ENCODE results near the gene RAB4B. TPM values are rescaled to one million over a fixed set of nuclear protein-coding genes. Genes with fewer than 3 reads are reported as not detected.
"Not testable (repeated sequence)": the region's sequence is repeated elsewhere in the genome, so short reads cannot be mapped to it uniquely, and the experiment has no call there.

The RAB4B gene
- total RNA-seq, 1 donor from 2014 or later, result 29.2 TPM

- no peak overlapping the region for H3K27ac Mint-ChIP-seq (ENCODE audit: unreplicated experiment)
- H3K4me3 Mint-ChIP-seq (ENCODE audit: unreplicated experiment), result peak overlapping the region; percentile 8
- H3K4me1 Mint-ChIP-seq (ENCODE audit: unreplicated experiment), result peaks cover 12% of the 10 kb centered on the region
- H3K36me3 Mint-ChIP-seq (ENCODE audit: low read depth, unreplicated experiment), result peaks cover 10% of the 10 kb centered on the region
- H3K27me3 Mint-ChIP-seq (ENCODE audit: unreplicated experiment), result peaks cover 9% of the 10 kb centered on the region
- no peaks in the 10 kb centered on the region for H3K9me3 Mint-ChIP-seq (ENCODE audit: unreplicated experiment)
- TF ChIP-seq CTCF (IDR thresholded peaks at IDR 0.05; ENCODE audit: unreplicated experiment), result no peak
- no peak for DNase-seq (ENCODE audit: low spot score)
These were observed 49.6 kb downstream of the RAB4B start for GRCh38 chr19:40827386-40828247.

GRCh38 chr19:40829205-40829604 is 51.2 kb downstream of the RAB4B start:
- H3K36me3 Mint-ChIP-seq (ENCODE audit: low read depth, unreplicated experiment), result peaks cover 10% of the 10 kb centered on the region
- H3K4me3 Mint-ChIP-seq (ENCODE audit: unreplicated experiment), result no peak overlapping the region
- DNase-seq (ENCODE audit: low spot score), result no peak
- H3K27me3 Mint-ChIP-seq (ENCODE audit: unreplicated experiment), result peaks cover 8% of the 10 kb centered on the region
- no peaks in the 10 kb centered on the region for H3K4me1 Mint-ChIP-seq (ENCODE audit: unreplicated experiment)
- H3K27ac Mint-ChIP-seq (ENCODE audit: unreplicated experiment), result no peak overlapping the region
- TF ChIP-seq CTCF (IDR thresholded peaks at IDR 0.05; ENCODE audit: unreplicated experiment), result no peak
- H3K9me3 Mint-ChIP-seq (ENCODE audit: unreplicated experiment), result no peaks in the 10 kb centered on the region

DNA sequence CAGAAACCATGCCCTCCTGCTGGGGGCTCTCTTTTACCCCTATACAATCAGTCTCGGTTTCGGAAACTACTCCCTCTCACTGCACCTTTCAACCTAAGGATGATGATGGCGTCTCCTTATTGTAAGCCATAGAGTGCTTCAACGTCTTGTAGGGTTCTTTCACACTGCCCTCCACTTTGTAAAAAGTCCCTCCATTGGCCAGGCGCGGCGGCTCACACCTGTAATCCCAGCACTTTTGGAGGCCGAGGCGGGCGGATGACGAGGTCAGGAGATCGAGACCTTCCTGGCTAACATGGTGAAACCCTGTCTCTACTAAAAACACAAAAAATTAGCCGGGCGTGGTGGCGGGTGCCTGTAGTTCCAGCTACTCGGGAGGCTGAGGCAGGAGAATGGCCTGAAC is 52.7 kb downstream of the RAB4B start:
- H3K4me1 Mint-ChIP-seq (ENCODE audit: unreplicated experiment); DNase-seq (ENCODE audit: low spot score); H3K9me3 Mint-ChIP-seq (ENCODE audit: unreplicated experiment); H3K4me3 Mint-ChIP-seq (ENCODE audit: unreplicated experiment); H3K27me3 Mint-ChIP-seq (ENCODE audit: unreplicated experiment); H3K27ac Mint-ChIP-seq (ENCODE audit: unreplicated experiment): not testable (repeated sequence)
- peaks cover 10% of the 10 kb centered on the region for H3K36me3 Mint-ChIP-seq (ENCODE audit: low read depth, unreplicated experiment)

DNA sequence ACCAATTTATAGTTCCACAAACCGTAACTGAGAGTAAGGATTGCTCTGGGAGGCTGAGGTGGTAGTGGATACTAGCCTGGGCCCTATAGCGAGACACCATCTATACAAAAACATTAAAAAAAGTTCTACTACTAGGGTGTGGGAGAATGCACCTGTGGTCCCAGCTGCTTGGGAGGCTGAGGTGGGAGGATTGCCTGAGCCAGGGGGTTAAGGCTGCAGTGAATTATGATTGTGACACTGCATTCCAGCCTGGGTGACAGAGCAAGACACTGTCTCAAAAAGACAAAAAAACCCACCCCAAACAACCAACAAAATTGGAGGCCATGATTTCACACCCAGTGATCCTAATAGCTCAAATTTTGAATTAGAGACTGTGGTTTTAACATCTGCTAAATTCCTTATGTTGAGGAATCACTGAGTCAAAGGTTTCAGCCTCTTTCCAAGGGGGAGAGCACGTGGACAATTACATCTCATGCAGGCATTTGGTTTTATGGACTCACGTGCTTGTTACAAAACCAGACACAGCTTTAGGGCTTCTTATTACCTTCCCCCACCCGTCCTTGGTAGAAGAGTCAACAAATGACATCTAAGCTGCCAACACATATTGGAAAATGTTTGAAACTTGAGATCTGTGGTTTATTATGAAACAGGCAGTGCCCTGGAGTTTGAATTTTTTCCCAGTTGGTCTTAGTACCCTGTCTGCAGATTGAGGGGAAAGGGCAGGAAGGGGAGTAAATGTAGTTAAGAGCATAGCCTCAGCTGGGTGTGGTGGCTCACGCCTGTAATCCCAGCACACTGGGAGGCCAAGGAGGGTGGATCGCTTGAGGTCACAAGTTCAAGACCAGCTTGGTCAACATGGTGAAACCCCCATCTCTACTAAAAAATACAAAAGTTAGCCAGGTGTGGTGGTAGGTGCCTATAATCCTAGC is 53.7 kb downstream of the RAB4B start:
- H3K27me3 Mint-ChIP-seq (ENCODE audit: unreplicated experiment), result peaks cover 5% of the 10 kb centered on the region
- no peak for TF ChIP-seq CTCF (IDR thresholded peaks at IDR 0.05; ENCODE audit: unreplicated experiment)
- H3K36me3 Mint-ChIP-seq (ENCODE audit: low read depth, unreplicated experiment), result peaks cover 7% of the 10 kb centered on the region
- no peak for DNase-seq (ENCODE audit: low spot score)
- H3K9me3 Mint-ChIP-seq (ENCODE audit: unreplicated experiment), result no peaks in the 10 kb centered on the region
- H3K27ac Mint-ChIP-seq (ENCODE audit: unreplicated experiment), result no peak overlapping the region
- H3K4me1 Mint-ChIP-seq (ENCODE audit: unreplicated experiment), result no peaks in the 10 kb centered on the region
- no peak overlapping the region for H3K4me3 Mint-ChIP-seq (ENCODE audit: unreplicated experiment)

DNA sequence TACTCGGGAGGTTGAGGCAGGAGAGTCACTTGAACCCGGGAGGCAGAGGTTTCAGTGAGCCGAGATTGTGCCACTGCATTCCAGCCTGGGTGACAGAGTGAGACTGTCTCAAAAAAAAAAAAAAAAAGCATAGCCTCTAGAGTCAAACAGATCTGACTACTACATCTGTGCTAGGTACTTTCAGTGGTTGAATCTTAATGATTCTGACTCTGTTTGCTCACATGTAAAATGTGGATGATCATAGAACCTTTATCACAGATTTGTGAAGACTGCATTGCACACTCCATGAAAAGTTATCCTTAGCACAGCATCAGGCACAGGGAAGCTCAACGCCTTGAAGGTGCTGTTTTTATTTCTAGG is 54.4 kb downstream of the RAB4B start:
- not testable (repeated sequence) for H3K4me3 Mint-ChIP-seq (ENCODE audit: unreplicated experiment); H3K27ac Mint-ChIP-seq (ENCODE audit: unreplicated experiment); H3K4me1 Mint-ChIP-seq (ENCODE audit: unreplicated experiment)

GRCh38 chr19:40833728-40834533 is 55.9 kb downstream of the RAB4B start:
- DNase-seq (ENCODE audit: low spot score); H3K36me3 Mint-ChIP-seq (ENCODE audit: low read depth, unreplicated experiment); H3K27ac Mint-ChIP-seq (ENCODE audit: unreplicated experiment); H3K4me3 Mint-ChIP-seq (ENCODE audit: unreplicated experiment); H3K4me1 Mint-ChIP-seq (ENCODE audit: unreplicated experiment); H3K9me3 Mint-ChIP-seq (ENCODE audit: unreplicated experiment); H3K27me3 Mint-ChIP-seq (ENCODE audit: unreplicated experiment): not testable (repeated sequence)

More for the DNA sequence above, 54.4 kb downstream of the RAB4B start:
- not testable (repeated sequence) for H3K27me3 Mint-ChIP-seq (ENCODE audit: unreplicated experiment); H3K36me3 Mint-ChIP-seq (ENCODE audit: low read depth, unreplicated experiment); DNase-seq (ENCODE audit: low spot score); H3K9me3 Mint-ChIP-seq (ENCODE audit: unreplicated experiment)
